Ishikawa (cell line): ENCODE results near the gene DLST.

Source experiments
- CEBPB ChIP-seq: IDR thresholded peaks from 2 replicates; pipeline ENCODE4 v1.6.1; 2012
- CREB1 ChIP-seq: IDR thresholded peaks from 2 replicates; pipeline ENCODE4 v1.6.1; 2012; ENCODE audit warnings: low read depth
- EGR1 ChIP-seq: IDR thresholded peaks from 2 replicates; pipeline ENCODE4 v1.6.1; 2012
- EP300 ChIP-seq: IDR thresholded peaks from 2 replicates; pipeline ENCODE4 v1.6.1; 2012; ENCODE audit warnings: borderline replicate concordance
- FOXM1 ChIP-seq: IDR thresholded peaks from 2 replicates; pipeline ENCODE4 v1.6.1; 2012; ENCODE audit warnings: low read depth, borderline replicate concordance
- MAX ChIP-seq: IDR thresholded peaks from 2 replicates; pipeline ENCODE4 v1.6.1; 2012
- NFIC ChIP-seq: IDR thresholded peaks from 2 replicates; pipeline ENCODE4 v1.6.1; 2012
- RAD21 ChIP-seq: IDR thresholded peaks from 2 replicates; pipeline ENCODE4 v1.6.1; 2012; ENCODE audit warnings: low read depth
- REST ChIP-seq: IDR thresholded peaks from 2 replicates; pipeline ENCODE4 v1.6.1; 2012; ENCODE audit warnings: low read depth, mild to moderate bottlenecking
- TAF1 ChIP-seq: IDR thresholded peaks from 2 replicates; pipeline ENCODE4 v1.6.1; 2012; ENCODE audit warnings: low read depth, mild to moderate bottlenecking
- TCF12 ChIP-seq: IDR thresholded peaks from 2 replicates; pipeline ENCODE4 v1.6.1; 2012; ENCODE audit warnings: low read depth
- TEAD4 ChIP-seq: IDR thresholded peaks from 2 replicates; pipeline ENCODE4 v1.6.1; 2012
- USF1 ChIP-seq: IDR thresholded peaks from 2 replicates; pipeline ENCODE4 v1.6.1; 2012
- YY1 ChIP-seq: IDR thresholded peaks from 2 replicates; pipeline ENCODE4 v1.6.1; 2012; ENCODE audit warnings: low read depth
- ZBTB7A ChIP-seq: IDR thresholded peaks from 2 replicates; pipeline ENCODE4 v1.6.1; 2012; ENCODE audit warnings: low read depth

The DLST gene

GRCh38 chr14:74909911-74910310 is 28.2 kb downstream of the DLST start:
- TF ChIP-seq RAD21 (no peak), EGR1 (no peak), NFIC (no peak), YY1 (no peak), MAX (no peak), CREB1 (no peak), CEBPB (no peak), USF1 (no peak), TCF12 (no peak), REST (no peak), ZBTB7A (no peak)

- TF ChIP-seq EP300 (no peak), EGR1 (no peak), YY1 (no peak), CEBPB (no peak), ZBTB7A (no peak), CREB1 (no peak)
Measured at GRCh38 chr14:74910556-74910955, 28.8 kb downstream of the DLST start.

GRCh38 chr14:74911221-74911620 is 29.5 kb downstream of the DLST start:
- TF ChIP-seq EGR1 (no peak), REST (no peak), MAX (no peak), TCF12 (no peak), EP300 (no peak), YY1 (no peak), NFIC (no peak), USF1 (no peak), FOXM1 (no peak), ZBTB7A (no peak)

GRCh38 chr14:74911704-74912103 is 30.0 kb downstream of the DLST start:
- TF ChIP-seq REST, result no peak
- TF ChIP-seq RAD21, result no peak
- no peak for TF ChIP-seq NFIC
- TF ChIP-seq MAX, result no peak
- no peak for TF ChIP-seq EP300
- TF ChIP-seq FOXM1, result no peak
- TF ChIP-seq YY1, result no peak
- no peak for TF ChIP-seq EGR1
- TF ChIP-seq TEAD4, result no peak
- no peak for TF ChIP-seq TCF12
- no peak for TF ChIP-seq USF1
- TF ChIP-seq TAF1, result no peak
- no peak for TF ChIP-seq ZBTB7A
- TF ChIP-seq CREB1, result no peak
